CD14-positive monocyte (primary cell): ENCODE measurements around the gene CYB5D1. TPM values are rescaled to one million over a fixed set of nuclear protein-coding genes. Genes with fewer than 3 reads are reported as not detected.
A peak's percentile ranks its signal among the peaks of the same experiment; 100 is the strongest.

ENCODE experiments used
- DNase-seq, 3 donors: peaks; one replicate each; pipeline ENCODE4 v3.0.0-alpha.2; 2011 to 2022
- H2AFZ ChIP-seq: 2 replicates; pipeline ENCODE4 v1.6.0; 2012; ENCODE audit warnings: mild to moderate bottlenecking, low read depth, low read length, inconsistent platforms; ENCODE audit not compliant: insufficient read depth, poor library complexity, severe bottlenecking
- H3K27ac ChIP-seq, 2 donors: 1 replicate in 1 of 2; 2 replicates in 1 of 2; pipeline ENCODE4 v1.5.1; 2012 to 2013; ENCODE audit warnings: low read length in 2 of 2, control low read depth in 1 of 2, inconsistent platforms in 1 of 2, low read depth in 1 of 2, mild to moderate bottlenecking in 1 of 2
- H3K27me3 ChIP-seq, 2 donors: one replicate each; pipeline versions ENCODE4 v1.6.0 to v1.6.1; 2011 to 2013; ENCODE audit warnings: low read length in 2 of 2; ENCODE audit not compliant: control insufficient read depth in 2 of 2, insufficient read depth in 2 of 2
- H3K36me3 ChIP-seq, 2 donors: replicated peaks in 1 of 2; 1 replicate in 1 of 2; 2 replicates in 1 of 2; pipeline versions ENCODE4 v1.5.1 to v1.6.1; 2012 to 2013; ENCODE audit warnings: low read length in 2 of 2, control low read depth in 1 of 2, inconsistent platforms in 1 of 2, mild to moderate bottlenecking in 1 of 2; ENCODE audit not compliant: insufficient read depth in 2 of 2, control insufficient read depth in 1 of 2
- H3K4me1 ChIP-seq, 2 donors: 1 replicate in 1 of 2; 2 replicates in 1 of 2; pipeline versions ENCODE4 v1.5.1 to v1.6.1; 2012 to 2013; ENCODE audit warnings: low read length in 2 of 2, control low read depth in 1 of 2, inconsistent platforms in 1 of 2, mild to moderate bottlenecking in 1 of 2, moderate library complexity in 1 of 2; ENCODE audit not compliant: insufficient read depth in 2 of 2, control insufficient read depth in 1 of 2
- H3K4me2 ChIP-seq: replicated peaks from 2 replicates; pipeline ENCODE3; 2012; ENCODE audit warnings: low read length, moderate library complexity, mild to moderate bottlenecking; ENCODE audit not compliant: poor library complexity, severe bottlenecking; ENCODE audit errors: extremely low read depth
- H3K4me3 ChIP-seq, 3 experiments: fragments of 200-600 bp in 1 of 3; sonication (generic) in 1 of 3; replicated peaks in 1 of 3; 1 replicate in 2 of 3; 2 replicates in 1 of 3; pipeline ENCODE4 v1.5.1; 2011 to 2013; ENCODE audit warnings: low read length in 3 of 3, mild to moderate bottlenecking in 3 of 3, control low read depth in 2 of 3, low read depth in 2 of 3, inconsistent platforms in 1 of 3, moderate library complexity in 1 of 3
- H3K79me2 ChIP-seq: 2 replicates; pipeline ENCODE4 v1.6.0; 2012; ENCODE audit warnings: mild to moderate bottlenecking, control low read depth, inconsistent platforms, low read length, moderate library complexity; ENCODE audit not compliant: insufficient read depth
- H3K9ac ChIP-seq: 2 replicates; pipeline ENCODE4 v1.6.0; 2017; ENCODE audit warnings: low read length, mild to moderate bottlenecking; ENCODE audit not compliant: insufficient read depth, poor library complexity, severe bottlenecking
- H3K9me3 ChIP-seq, 2 donors: replicated peaks in 1 of 2; 1 replicate in 1 of 2; 2 replicates in 1 of 2; pipeline versions ENCODE4 v1.5.1 to v1.6.1; 2012 to 2013; ENCODE audit warnings: low read length in 2 of 2, control low read depth in 1 of 2; ENCODE audit not compliant: control insufficient read depth in 1 of 2, insufficient read depth in 1 of 2
- H4K20me1 ChIP-seq: 2 replicates; pipeline ENCODE4 v1.6.0; 2012; ENCODE audit warnings: mild to moderate bottlenecking, low read length, control low read depth, moderate library complexity; ENCODE audit not compliant: insufficient read depth
- H3K27ac Mint-ChIP-seq, 7 donors: one replicate each; pipeline ENCODE4 v1.8.0; 2020; ENCODE audit warnings: mild to moderate bottlenecking in 7 of 7, mixed read lengths in 7 of 7, moderate library complexity in 6 of 7, inconsistent platforms in 2 of 7
- H3K27me3 Mint-ChIP-seq, 3 donors: one replicate each; pipeline ENCODE4 v1.8.0; 2021 to 2022; ENCODE audit warnings: low read depth in 3 of 3, mild to moderate bottlenecking in 3 of 3, mixed read lengths in 3 of 3, moderate library complexity in 3 of 3, inconsistent platforms in 1 of 3
- H3K36me3 Mint-ChIP-seq, 2 donors: one replicate each; pipeline ENCODE4 v1.8.0; 2020; ENCODE audit warnings: mixed read lengths in 2 of 2, inconsistent platforms in 1 of 2, mild to moderate bottlenecking in 1 of 2
- H3K4me1 Mint-ChIP-seq: one replicate; pipeline ENCODE4 v1.8.0; 2020; ENCODE audit warnings: mild to moderate bottlenecking, mixed read lengths
- H3K4me3 Mint-ChIP-seq, 2 donors: one replicate each; pipeline ENCODE4 v1.8.0; 2020; ENCODE audit warnings: mild to moderate bottlenecking in 2 of 2, mixed read lengths in 2 of 2, moderate library complexity in 1 of 2
- H3K9me3 Mint-ChIP-seq, 7 donors: one replicate each; pipeline ENCODE4 v1.8.0; 2020 to 2022; ENCODE audit warnings: mixed read lengths in 7 of 7, mild to moderate bottlenecking in 6 of 7, moderate library complexity in 6 of 7, inconsistent platforms in 2 of 7
- WGBS: methylation state at CpG from one replicate; pipeline ENCODE4 v1.1.5; 2013; ENCODE audit warnings: missing lambda C conversion rate; ENCODE audit not compliant: insufficient coverage; 5-methylcytosine and 5-hydroxymethylcytosine counted together
- intact Hi-C, 2 donors: fragments of 100-400 bp; cut with micrococcal nuclease; formaldehyde crosslinking; loops; one replicate each; pipeline versions ENCODE4 v1.15.0 to v1.15.1; 2023
- polyA plus RNA-seq, 3 donors: library from polyadenylated mRNA; depleted of rRNA in 1 of 3; unstranded in 2 of 3; stranded (reverse) in 1 of 3; fragments of 300-500 nt in 2 of 3; fragments of >200 nt in 1 of 3; fragmentation: Illumina TruSeq in 2 of 3; gene quantifications; 1 replicate in 2 of 3; 2 replicates in 1 of 3; pipeline ENCODE4 v1.2.3, GENCODE V29; 2012 to 2021
- TF ChIP-seq, protein P1 (sequence below): fragments of 200-600 bp; IDR thresholded peaks from one replicate; pipeline ENCODE4 v1.8.0; 2022; ENCODE audit warnings: antibody characterized with exemption, mild to moderate bottlenecking

Gene CYB5D1
- polyA plus RNA-seq, 3 donors = 0.50 to 4.8 (median 0.98) TPM

- intact Hi-C loops = loop anchor here in 1 of 2 donors (10.0 kb wide), 1 partner anchor 322 kb away; the partner anchor contains the start of gene PER1
- Histone ChIP-seq H3K36me3 (no peaks in the 10 kb centered on the region), H3K27me3 (no peaks in the 10 kb centered on the region), H3K4me1 (peaks cover 37 to 45% of the 10 kb centered on the region in 2 donors), H3K79me2 (peaks cover 15% of the 10 kb centered on the region), H3K27ac (peak overlapping the region in 1 of 2 donors; percentile 98), H3K9me3 (no peaks in the 10 kb centered on the region), H3K4me2 (peak overlapping the region; percentile 95), H3K9ac (peak overlapping the region; percentile 91), H3K4me3 (peak overlapping the region in 2 of 3 experiments; percentile 72 to 92), H4K20me1 (no peaks in the 10 kb centered on the region), H2AFZ (peak overlapping the region; percentile 46)
- 60% methylated on average over 18 of the region's 19 CpGs for WGBS
- Mint-ChIP-seq H3K27ac (peak overlapping the region; percentile 67 to 100 (median 85)), H3K27me3 (peaks cover 10 to 12% (median 10%) of the 10 kb centered on the region in 3 donors), H3K36me3 (no peaks in the 10 kb centered on the region), H3K9me3 (peaks cover 0 to 2% (median 0%) of the 10 kb centered on the region in 7 donors), H3K4me1 (peaks cover 29% of the 10 kb centered on the region), H3K4me3 (peak overlapping the region; percentile 73 to 82)
- TF ChIP-seq, protein P1, sequence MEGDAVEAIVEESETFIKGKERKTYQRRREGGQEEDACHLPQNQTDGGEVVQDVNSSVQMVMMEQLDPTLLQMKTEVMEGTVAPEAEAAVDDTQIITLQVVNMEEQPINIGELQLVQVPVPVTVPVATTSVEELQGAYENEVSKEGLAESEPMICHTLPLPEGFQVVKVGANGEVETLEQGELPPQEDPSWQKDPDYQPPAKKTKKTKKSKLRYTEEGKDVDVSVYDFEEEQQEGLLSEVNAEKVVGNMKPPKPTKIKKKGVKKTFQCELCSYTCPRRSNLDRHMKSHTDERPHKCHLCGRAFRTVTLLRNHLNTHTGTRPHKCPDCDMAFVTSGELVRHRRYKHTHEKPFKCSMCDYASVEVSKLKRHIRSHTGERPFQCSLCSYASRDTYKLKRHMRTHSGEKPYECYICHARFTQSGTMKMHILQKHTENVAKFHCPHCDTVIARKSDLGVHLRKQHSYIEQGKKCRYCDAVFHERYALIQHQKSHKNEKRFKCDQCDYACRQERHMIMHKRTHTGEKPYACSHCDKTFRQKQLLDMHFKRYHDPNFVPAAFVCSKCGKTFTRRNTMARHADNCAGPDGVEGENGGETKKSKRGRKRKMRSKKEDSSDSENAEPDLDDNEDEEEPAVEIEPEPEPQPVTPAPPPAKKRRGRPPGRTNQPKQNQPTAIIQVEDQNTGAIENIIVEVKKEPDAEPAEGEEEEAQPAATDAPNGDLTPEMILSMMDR = no peak
- no peak for DNase-seq
Measured at GRCh38 chr17:7833011-7833794, 24.6 kb upstream of the CYB5D1 start.

GRCh38 chr17:7833795-7834541 lies 23.8 kb upstream of the CYB5D1 start, which contains the start of gene KDM6B:
KDM6B (plus strand) TSS chr17:7834217; CDS start chr17:7845555, 11,338 bp downstream.
- Histone ChIP-seq H3K79me2 (peaks cover 18% of the 10 kb centered on the region), H3K27me3 (no peaks in the 10 kb centered on the region), H3K27ac (peak within 1 kb of the TSS; percentile 93 to 98), H3K4me3 (peak within 1 kb of the TSS; percentile 40 to 92 (median 72)), H3K9ac (peak within 1 kb of the TSS; percentile 91), H2AFZ (peak within 1 kb of the TSS; percentile 46), H3K36me3 (no peaks in the 10 kb centered on the region), H3K9me3 (no peaks in the 10 kb centered on the region), H4K20me1 (no peaks in the 10 kb centered on the region), H3K4me1 (peaks cover 43 to 52% of the 10 kb centered on the region in 2 donors), H3K4me2 (peak within 1 kb of the TSS; percentile 95)
- no peaks in the 10 kb centered on the region for H3K36me3 Mint-ChIP-seq
- H3K27ac Mint-ChIP-seq = peak within 1 kb of the TSS; percentile 97 to 100 (median 98)
- 1% methylated on average over 29 of the region's 49 CpGs for WGBS
- TF ChIP-seq, protein P1 = no peak
- H3K4me1 Mint-ChIP-seq = peaks cover 36% of the 10 kb centered on the region
- peaks cover 0 to 2% (median 0%) of the 10 kb centered on the region in 7 donors for H3K9me3 Mint-ChIP-seq
- H3K4me3 Mint-ChIP-seq = peak within 1 kb of the TSS; percentile 91 to 92
- peak; percentile 91 to 94 (median 93) for DNase-seq
- peaks cover 10 to 12% (median 11%) of the 10 kb centered on the region in 3 donors for H3K27me3 Mint-ChIP-seq
- intact Hi-C loops = loop anchor here (1.0 to 10.0 kb wide), 4 partner anchors 10 to 321 kb away; partner anchors contain the start of genes NAA38 (in 1 of the 2) and PER1 (in 1 of the 2)
